Activated CD4-positive, alpha-beta T cell treated with anti-CD3 and anti-CD28 coated beads, Interleukin-2, amount 50 U/mL, for 1 hour (primary cell): ENCODE results near the gene TMTC3.

Experiments
- DNase-seq: peaks from one replicate; pipeline ENCODE4 v3.0.0-alpha.2; 2020

Gene TMTC3

DNA sequence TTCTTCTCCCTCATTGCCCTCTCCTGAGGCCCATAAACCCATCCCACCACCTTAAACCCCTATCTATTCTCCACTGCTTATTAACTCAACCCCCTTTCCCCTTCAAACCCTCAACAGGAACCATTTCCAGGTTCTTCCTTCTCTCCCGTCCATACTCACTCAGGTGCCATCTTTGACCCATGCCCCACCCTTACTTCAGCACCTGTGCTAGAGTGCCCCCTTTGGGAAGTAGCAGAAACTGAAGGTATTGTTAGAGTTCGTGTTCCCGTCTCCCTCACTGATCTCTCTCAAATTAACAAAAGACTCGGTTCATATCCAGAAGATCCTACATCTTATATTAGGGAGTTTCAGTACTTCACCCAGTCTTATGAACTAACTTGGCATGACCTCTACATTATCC, 86.6 kb downstream of the TMTC3 start:
- DNase-seq, result no peak

GRCh38 chr12:88230271-88230670, 88.2 kb downstream of the TMTC3 start:
- DNase-seq, result no peak

DNA sequence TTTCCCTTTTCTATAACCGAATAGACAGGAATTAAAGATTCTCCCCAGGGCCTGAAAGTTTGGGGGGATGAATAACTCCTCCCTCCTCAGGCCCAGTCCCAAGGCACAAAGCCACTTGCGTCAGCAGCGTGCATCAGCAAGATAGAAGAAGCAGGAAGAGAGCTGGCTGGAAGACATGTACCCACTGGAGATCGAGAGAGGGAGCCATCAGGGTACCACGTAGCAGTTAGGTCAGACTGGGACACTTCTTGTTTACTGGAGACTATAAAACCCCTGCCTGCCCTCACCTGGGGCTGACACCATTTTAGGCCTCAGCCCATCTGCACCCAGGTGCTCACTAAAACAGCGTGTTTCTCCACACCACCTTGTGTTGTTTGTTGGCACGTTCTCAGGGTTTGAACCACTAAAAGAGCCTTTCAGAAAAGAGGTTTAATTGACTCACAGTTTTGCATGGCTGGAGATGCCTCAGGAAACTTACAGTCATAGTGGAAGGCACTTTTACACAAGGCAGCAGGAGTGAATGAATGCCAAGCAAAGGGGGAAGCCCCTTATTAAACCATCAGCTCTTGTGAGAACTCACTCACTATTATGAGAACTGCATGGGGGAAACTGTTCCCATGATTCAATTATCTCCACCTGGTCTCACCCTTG, 93.2 kb downstream of the TMTC3 start:
- no peak for DNase-seq

GRCh38 chr12:88237954-88238353, 95.8 kb downstream of the TMTC3 start:
- no peak for DNase-seq

- no peak for DNase-seq
Observed at GRCh38 chr12:88238406-88238805, 96.3 kb downstream of the TMTC3 start.

DNA sequence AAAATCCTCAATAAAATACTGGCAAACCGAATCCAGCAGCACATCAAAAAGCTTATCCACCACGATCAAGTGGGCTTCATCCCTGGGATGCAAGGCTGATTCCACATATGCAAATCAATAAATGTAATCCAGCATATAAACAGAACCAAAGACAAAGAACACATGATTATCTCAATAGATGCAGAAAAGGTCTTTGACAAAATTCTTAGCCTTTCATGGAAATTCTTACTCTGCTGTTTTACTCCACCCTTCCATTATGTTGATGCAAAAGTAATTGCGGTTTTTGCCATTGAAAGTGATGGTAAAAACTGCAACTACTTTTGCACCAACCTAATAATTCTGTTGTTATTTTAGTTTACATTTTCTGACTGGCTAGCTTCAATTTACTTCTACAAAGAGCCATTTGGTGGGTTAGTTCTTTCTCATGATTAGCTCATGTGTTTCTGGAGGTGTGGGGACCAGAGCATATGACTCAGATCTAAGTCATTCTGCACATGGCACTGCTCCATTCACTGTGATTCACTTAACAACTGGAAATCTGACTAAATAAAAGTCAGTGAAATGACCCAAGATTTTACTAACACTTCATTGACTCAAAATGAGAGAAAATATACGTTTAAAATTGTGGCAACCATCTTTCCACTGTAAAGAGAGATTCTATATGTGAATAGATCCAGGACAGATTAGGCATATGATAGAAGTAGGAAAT, 99.9 kb downstream of the TMTC3 start:
- DNase-seq, result no peak

DNA sequence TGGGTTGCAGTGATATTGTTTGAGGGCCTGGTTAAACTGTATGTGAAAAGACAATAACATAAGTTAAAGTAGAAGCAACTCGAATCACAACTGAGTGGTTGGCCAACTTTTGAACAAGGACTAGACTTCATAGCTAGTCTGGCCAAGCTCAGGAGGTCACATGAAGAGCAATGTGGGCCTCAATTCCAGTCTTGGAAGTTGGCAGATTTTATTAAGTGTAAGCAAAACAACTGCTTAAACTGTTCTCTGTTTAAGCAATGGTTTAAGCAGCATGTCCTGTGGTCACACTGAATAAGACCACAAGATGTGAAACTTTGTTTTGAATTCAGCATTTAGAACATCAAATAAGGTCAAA, 100.4 kb downstream of the TMTC3 start:
- no peak for DNase-seq

DNA sequence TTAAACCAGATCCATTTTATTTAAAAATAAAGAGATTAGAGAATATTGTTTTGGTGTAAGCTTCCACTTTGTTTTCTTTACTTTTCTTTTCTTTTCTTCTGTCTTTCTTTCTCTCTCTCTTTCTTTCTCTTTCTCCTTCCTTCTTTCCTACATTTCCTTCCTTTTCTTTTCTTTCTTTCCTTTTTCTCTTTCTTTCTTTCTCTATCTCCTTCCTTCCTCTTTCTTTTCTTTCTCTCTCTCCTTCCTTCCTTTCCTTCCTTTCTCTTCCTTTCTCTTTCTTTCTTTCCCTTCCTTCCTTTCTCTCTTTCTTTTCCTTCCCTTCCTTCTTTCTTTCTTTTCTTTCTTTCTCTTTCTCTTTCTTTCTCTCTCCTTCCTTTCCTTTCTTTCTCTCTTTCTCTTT, 100.8 kb downstream of the TMTC3 start:
- DNase-seq, result no peak

GRCh38 chr12:88243982-88244381, 101.9 kb downstream of the TMTC3 start:
- DNase-seq, result no peak

- DNase-seq, result no peak
Observed at GRCh38 chr12:88245905-88246304, 103.8 kb downstream of the TMTC3 start.

- DNase-seq, result no peak
Observed at GRCh38 chr12:88247241-88247643, 105.1 kb downstream of the TMTC3 start.

DNA sequence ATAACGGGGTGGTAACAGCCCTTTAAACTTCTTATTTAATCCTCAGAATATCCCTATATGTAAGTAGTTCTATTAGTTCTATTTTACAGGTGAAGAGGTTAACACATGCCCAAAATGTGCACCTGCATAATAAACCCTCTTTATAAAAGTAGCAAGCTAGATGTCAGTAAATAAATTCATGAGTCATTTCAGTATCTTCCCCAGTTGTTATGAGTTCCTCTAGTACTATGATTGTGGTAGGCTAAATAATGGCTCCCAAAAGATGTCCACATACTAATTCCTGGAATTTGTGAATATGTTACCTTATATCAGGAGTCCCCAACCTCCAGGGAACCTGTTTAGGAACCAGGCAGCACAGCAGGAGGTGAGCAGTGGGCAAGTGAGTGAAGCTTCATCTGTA, 106.5 kb downstream of the TMTC3 start:
- DNase-seq, result no peak
